ENCODE measurements around the gene MALL.
"Not testable (repeated sequence)": the region's sequence is repeated elsewhere in the genome, so short reads cannot be mapped to it uniquely, and the experiment has no call there.

- not testable (repeated sequence) for TF ChIP-seq POLR2A (IDR thresholded peaks at IDR 0.05; ENCODE audit: low read depth, low read length); PAX5 (IDR thresholded peaks at IDR 0.05; ENCODE audit: insufficient read depth, low read length, severe bottlenecking); POLR2AphosphoS5 (IDR thresholded peaks at IDR 0.05; ENCODE audit: low read depth, low read length); POU2F2 (IDR thresholded peaks at IDR 0.05; ENCODE audit: low read depth, low read length)
These were observed 56.5 kb downstream of the MALL start for GRCh38 chr2:110059009-110059693.
